Measurements from ENCODE around the gene VPS11.

DNA sequence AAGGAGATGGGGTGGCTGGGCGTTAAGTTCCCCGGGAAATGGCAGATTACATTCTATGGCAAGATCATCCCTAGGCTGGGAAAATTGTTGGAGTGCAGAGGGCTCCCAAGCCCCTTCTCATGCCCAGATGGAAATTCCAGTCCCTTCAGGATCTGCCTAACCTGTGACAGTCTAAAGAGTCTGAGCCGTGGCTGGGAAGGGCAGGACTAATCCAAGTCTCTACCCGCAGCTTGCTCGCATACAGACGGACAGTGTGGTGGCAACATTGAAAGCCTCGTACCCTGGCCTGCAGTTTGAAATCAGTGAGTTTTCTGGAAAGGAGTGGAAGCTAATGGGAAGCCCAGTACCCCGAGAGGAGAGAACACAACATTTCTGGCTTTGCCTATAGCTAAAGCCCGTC, 20.8 kb downstream of the VPS11 start:
- TF ChIP-seq, protein P1, sequence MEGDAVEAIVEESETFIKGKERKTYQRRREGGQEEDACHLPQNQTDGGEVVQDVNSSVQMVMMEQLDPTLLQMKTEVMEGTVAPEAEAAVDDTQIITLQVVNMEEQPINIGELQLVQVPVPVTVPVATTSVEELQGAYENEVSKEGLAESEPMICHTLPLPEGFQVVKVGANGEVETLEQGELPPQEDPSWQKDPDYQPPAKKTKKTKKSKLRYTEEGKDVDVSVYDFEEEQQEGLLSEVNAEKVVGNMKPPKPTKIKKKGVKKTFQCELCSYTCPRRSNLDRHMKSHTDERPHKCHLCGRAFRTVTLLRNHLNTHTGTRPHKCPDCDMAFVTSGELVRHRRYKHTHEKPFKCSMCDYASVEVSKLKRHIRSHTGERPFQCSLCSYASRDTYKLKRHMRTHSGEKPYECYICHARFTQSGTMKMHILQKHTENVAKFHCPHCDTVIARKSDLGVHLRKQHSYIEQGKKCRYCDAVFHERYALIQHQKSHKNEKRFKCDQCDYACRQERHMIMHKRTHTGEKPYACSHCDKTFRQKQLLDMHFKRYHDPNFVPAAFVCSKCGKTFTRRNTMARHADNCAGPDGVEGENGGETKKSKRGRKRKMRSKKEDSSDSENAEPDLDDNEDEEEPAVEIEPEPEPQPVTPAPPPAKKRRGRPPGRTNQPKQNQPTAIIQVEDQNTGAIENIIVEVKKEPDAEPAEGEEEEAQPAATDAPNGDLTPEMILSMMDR (conservative IDR thresholded peaks at IDR 0.05; ENCODE audit: low read length), result no peak
- TF ChIP-seq EZH2phosphoT487 (IDR thresholded peaks at IDR 0.05; ENCODE audit: borderline replicate concordance, low read depth, low read length), result no peak

All from OCI-LY7 (cell line).